GM18951 (cell line): ENCODE measurements around the gene NYNRIN.
"Not testable (repeated sequence)": the region's sequence is repeated elsewhere in the genome, so short reads cannot be mapped to it uniquely, and the experiment has no call there.

Experiments used
- POLR2A ChIP-seq: IDR thresholded peaks from 4 replicates; pipeline ENCODE4 v1.6.1; 2011; ENCODE audit warnings: mild to moderate bottlenecking; ENCODE audit not compliant: insufficient read length, insufficient read depth; ENCODE audit errors: extremely low read depth
- in situ Hi-C: fragments of 300-500 bp; cut with MboI; formaldehyde crosslinking; loops from one replicate; pipeline ENCODE4 v1.12.0; 2022; ENCODE audit warnings: low sequenced_read_pairs, mixed read lengths, inconsistent platforms; ENCODE audit not compliant: unreplicated experiment

The NYNRIN gene

GRCh38 chr14:24443053-24443665, 44.4 kb downstream of the NYNRIN start:
- no peak for TF ChIP-seq POLR2A
- in situ Hi-C loops = no loop called here

GRCh38 chr14:24450828-24451227, 52.0 kb downstream of the NYNRIN start:
- in situ Hi-C loops = not testable (repeated sequence)

- TF ChIP-seq POLR2A = no peak
- in situ Hi-C loops = no loop called here
These were observed 58.2 kb downstream of the NYNRIN start for GRCh38 chr14:24456980-24457379.

GRCh38 chr14:24458736-24459135, 59.9 kb downstream of the NYNRIN start:
- in situ Hi-C loops = no loop called here
- no peak for TF ChIP-seq POLR2A

GRCh38 chr14:24459331-24459730, 60.5 kb downstream of the NYNRIN start:
- TF ChIP-seq POLR2A = no peak
- in situ Hi-C loops = no loop called here

- in situ Hi-C loops = no loop called here
These were observed 62.5 kb downstream of the NYNRIN start for GRCh38 chr14:24461336-24461735.

GRCh38 chr14:24463017-24463883, 64.4 kb downstream of the NYNRIN start:
- in situ Hi-C loops = no loop called here
- TF ChIP-seq POLR2A = no peak

More at GRCh38 chr14:24461336-24461735, 62.5 kb downstream of the NYNRIN start:
- no peak for TF ChIP-seq POLR2A

- TF ChIP-seq POLR2A = no peak
- in situ Hi-C loops = no loop called here
These were observed 65.3 kb downstream of the NYNRIN start for GRCh38 chr14:24463884-24464785.

- in situ Hi-C loops = no loop called here
- TF ChIP-seq POLR2A = no peak
These were observed 66.6 kb downstream of the NYNRIN start for GRCh38 chr14:24465368-24465767.

GRCh38 chr14:24465805-24466204, 67.0 kb downstream of the NYNRIN start:
- TF ChIP-seq POLR2A = no peak
- in situ Hi-C loops = no loop called here
